HL-60 (cell line): Measurements from ENCODE around the gene EIF4E2.

Source experiments
- DNase-seq, 2 experiments: peaks; one replicate each; pipeline ENCODE4 v3.0.0-alpha.2; 2010 to 2020; ENCODE audit warnings: low read depth in 1 of 2, low spot score in 1 of 2
- H3K27ac ChIP-seq: fragments of 250-450 bp; sonication (Bioruptor Pico); replicated peaks from 2 replicates; pipeline ENCODE4 v1.5.1; 2020; ENCODE audit warnings: mild to moderate bottlenecking, moderate library complexity
- H3K27me3 ChIP-seq: fragments of 250-450 bp; sonication (Bioruptor Pico); 2 replicates; pipeline ENCODE4 v1.5.1; 2021; ENCODE audit warnings: mild to moderate bottlenecking, moderate library complexity; ENCODE audit not compliant: insufficient read depth, poor library complexity, severe bottlenecking
- H3K4me3 ChIP-seq: replicated peaks from 2 replicates; pipeline ENCODE4 v1.5.1; 2011; ENCODE audit warnings: mild to moderate bottlenecking, control low read depth, low read length; ENCODE audit not compliant: insufficient read depth
- CTCF ChIP-seq: IDR thresholded peaks from one replicate; pipeline ENCODE4 v1.5.1; 2011; ENCODE audit warnings: low read length, control low read depth, inconsistent platforms; ENCODE audit not compliant: insufficient read depth
- GABPA ChIP-seq: IDR thresholded peaks from 2 replicates; pipeline ENCODE4 v1.6.1; 2012; ENCODE audit warnings: low read depth
- POLR2AphosphoS5 ChIP-seq: IDR thresholded peaks from 2 replicates; pipeline ENCODE4 v1.6.1; 2012; ENCODE audit warnings: low read depth
- SPI1 ChIP-seq: IDR thresholded peaks from 2 replicates; pipeline ENCODE4 v1.6.1; 2012; ENCODE audit warnings: low read depth, mild to moderate bottlenecking, borderline replicate concordance
- TF ChIP-seq, protein P1 (sequence below): IDR thresholded peaks from 2 replicates; pipeline ENCODE4 v1.6.1; 2012; ENCODE audit warnings: low read depth; ENCODE audit not compliant: insufficient replicate concordance

Gene EIF4E2

DNA sequence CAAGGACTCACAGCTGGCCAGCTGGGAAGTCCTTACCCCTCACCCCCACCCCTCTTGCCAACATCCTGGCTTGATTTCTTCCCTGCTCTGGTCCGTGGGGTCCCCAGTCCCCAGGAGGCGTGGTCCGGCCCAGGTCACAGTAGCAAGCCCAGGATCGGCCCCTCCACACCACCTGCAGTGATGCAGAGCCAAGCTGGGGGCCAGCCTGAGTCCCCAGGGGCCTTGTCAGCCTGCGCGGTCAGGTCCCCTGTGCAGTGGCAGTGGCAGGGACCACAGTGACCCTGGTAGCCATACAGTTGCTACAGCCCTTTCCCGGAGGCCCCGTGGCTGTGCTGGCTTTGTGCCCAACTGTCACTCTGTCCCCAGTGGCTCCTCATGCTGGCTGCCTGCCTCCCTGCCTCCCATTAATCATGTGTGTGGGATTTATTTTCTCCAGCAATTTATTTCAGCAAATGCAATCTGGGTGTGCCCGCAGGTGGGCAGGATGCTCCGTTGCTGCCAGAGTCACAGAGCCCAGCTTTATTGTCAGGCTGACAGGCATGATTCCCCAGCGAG lies 39.1 kb upstream of the EIF4E2 start:
- no peak for DNase-seq
- TF ChIP-seq CTCF (no peak), GABPA (no peak), POLR2AphosphoS5 (no peak), SPI1 (no peak)
- TF ChIP-seq, protein P1, sequence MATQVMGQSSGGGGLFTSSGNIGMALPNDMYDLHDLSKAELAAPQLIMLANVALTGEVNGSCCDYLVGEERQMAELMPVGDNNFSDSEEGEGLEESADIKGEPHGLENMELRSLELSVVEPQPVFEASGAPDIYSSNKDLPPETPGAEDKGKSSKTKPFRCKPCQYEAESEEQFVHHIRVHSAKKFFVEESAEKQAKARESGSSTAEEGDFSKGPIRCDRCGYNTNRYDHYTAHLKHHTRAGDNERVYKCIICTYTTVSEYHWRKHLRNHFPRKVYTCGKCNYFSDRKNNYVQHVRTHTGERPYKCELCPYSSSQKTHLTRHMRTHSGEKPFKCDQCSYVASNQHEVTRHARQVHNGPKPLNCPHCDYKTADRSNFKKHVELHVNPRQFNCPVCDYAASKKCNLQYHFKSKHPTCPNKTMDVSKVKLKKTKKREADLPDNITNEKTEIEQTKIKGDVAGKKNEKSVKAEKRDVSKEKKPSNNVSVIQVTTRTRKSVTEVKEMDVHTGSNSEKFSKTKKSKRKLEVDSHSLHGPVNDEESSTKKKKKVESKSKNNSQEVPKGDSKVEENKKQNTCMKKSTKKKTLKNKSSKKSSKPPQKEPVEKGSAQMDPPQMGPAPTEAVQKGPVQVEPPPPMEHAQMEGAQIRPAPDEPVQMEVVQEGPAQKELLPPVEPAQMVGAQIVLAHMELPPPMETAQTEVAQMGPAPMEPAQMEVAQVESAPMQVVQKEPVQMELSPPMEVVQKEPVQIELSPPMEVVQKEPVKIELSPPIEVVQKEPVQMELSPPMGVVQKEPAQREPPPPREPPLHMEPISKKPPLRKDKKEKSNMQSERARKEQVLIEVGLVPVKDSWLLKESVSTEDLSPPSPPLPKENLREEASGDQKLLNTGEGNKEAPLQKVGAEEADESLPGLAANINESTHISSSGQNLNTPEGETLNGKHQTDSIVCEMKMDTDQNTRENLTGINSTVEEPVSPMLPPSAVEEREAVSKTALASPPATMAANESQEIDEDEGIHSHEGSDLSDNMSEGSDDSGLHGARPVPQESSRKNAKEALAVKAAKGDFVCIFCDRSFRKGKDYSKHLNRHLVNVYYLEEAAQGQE: no peak
- no peak overlapping the region for H3K4me3 ChIP-seq
- peaks cover 4% of the 10 kb centered on the region for H3K27me3 ChIP-seq
- H3K27ac ChIP-seq: no peak overlapping the region

- no peak for DNase-seq
- Histone ChIP-seq H3K4me3 (no peak overlapping the region), H3K27ac (no peak overlapping the region), H3K27me3 (peaks cover 4% of the 10 kb centered on the region)
- TF ChIP-seq POLR2AphosphoS5: no peak
- no peak for TF ChIP-seq SPI1
- TF ChIP-seq, protein P1: no peak
- TF ChIP-seq CTCF: no peak
- no peak for TF ChIP-seq GABPA
Measured at GRCh38 chr2:232512602-232513001, 37.9 kb upstream of the EIF4E2 start.

- Histone ChIP-seq H3K4me3 (no peak overlapping the region), H3K27ac (no peak overlapping the region), H3K27me3 (peaks cover 4% of the 10 kb centered on the region)
- TF ChIP-seq, protein P1: no peak
- TF ChIP-seq POLR2AphosphoS5 (no peak), SPI1 (no peak), CTCF (no peak), GABPA (no peak)
- no peak for DNase-seq
Measured at GRCh38 chr2:232513353-232513752, 37.1 kb upstream of the EIF4E2 start.
